LNCAP (cell line): ENCODE measurements around the gene TTC21A.

ENCODE experiments used
- TF ChIP-seq, protein P1 (sequence below): fragments of 450-650 bp; IDR thresholded peaks from 2 replicates; pipeline ENCODE4 v1.5.1; 2017; ENCODE audit warnings: mild to moderate bottlenecking

TTC21A gene

GRCh38 chr3:39124876-39125840 is 17.7 kb downstream of the TTC21A start:
- TF ChIP-seq, protein P1, sequence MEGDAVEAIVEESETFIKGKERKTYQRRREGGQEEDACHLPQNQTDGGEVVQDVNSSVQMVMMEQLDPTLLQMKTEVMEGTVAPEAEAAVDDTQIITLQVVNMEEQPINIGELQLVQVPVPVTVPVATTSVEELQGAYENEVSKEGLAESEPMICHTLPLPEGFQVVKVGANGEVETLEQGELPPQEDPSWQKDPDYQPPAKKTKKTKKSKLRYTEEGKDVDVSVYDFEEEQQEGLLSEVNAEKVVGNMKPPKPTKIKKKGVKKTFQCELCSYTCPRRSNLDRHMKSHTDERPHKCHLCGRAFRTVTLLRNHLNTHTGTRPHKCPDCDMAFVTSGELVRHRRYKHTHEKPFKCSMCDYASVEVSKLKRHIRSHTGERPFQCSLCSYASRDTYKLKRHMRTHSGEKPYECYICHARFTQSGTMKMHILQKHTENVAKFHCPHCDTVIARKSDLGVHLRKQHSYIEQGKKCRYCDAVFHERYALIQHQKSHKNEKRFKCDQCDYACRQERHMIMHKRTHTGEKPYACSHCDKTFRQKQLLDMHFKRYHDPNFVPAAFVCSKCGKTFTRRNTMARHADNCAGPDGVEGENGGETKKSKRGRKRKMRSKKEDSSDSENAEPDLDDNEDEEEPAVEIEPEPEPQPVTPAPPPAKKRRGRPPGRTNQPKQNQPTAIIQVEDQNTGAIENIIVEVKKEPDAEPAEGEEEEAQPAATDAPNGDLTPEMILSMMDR = peak; percentile 44; the same call in 1 of the 2 replicates

DNA sequence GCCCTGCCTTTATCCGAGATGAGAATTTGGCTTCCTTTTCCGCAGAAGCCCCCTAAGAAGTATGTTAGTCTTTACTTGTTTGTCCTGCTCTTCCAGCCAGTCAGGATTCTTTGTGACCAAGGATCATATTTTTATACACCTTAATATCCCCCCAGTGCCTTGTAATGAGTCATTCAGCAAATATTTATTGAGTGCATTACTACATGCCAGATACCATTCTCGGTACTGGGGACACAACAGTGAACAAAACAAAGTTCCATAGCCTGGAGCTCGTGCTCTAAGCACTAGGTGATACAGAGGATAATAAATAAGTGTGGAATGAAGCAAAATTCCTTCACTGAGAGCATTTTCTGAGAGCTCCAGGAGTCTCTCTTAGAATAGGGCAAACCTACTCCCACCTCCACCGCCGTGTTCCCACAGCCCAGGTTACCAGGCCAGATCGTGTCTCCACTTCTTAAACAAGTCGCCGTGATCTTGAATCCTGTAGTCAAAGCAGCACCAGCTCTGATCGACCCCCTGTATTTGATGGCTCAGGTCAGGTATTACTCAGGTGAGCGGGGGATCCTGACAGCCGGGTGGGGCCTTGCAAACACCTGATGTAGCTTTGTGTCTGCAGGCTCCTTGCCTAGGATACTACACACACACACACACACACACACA is 18.5 kb downstream of the TTC21A start:
- TF ChIP-seq, protein P1 = no peak

DNA sequence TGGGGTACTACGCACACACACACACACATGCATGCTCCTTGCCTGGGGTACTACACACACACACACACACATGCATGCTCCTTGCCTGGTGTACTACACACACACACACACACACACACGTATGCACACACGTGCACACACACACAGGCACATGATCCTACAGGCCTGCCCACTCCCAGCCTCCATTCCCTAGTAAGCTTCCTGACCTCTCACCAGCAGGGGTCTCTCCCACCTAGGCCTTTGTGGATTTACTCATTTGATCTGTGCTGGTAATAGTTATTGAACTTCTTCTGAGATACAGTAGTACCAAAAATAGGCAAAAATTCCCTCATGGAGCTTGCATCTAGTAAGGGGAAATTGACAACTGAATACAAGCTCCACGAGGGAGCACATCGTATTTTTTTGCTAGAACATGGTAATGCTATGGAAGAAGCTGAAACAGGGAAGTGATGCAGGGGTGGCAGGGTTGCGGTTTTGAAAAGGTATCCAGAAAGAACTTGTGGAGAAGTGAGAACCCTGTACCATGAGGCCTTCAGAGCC is 19.1 kb downstream of the TTC21A start:
- TF ChIP-seq, protein P1 = peak; percentile 59

- TF ChIP-seq, protein P1 = no peak
These were observed 19.9 kb downstream of the TTC21A start for GRCh38 chr3:39127269-39127907.

DNA sequence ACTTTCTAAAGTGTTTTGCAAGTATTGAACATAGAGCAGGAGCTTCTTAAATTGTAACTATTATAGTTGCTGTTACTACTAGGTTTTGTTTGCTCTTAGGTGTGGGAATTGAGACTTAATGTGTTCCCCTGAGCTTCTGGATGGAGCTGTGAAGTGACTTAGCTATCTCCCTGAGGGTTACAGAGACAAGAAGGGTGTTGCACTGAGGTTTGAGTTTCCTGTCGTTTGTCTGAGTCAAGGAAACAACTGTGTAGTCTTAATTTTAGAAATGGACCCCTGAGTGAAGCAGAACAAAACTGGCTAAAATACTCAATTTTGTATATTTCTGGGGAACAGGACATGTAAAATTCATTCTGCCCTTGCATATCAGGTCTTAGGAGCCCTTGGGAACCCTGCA is 20.4 kb downstream of the TTC21A start:
- TF ChIP-seq, protein P1 = no peak

GRCh38 chr3:39128951-39129350 is 21.5 kb downstream of the TTC21A start:
- TF ChIP-seq, protein P1 = no peak

- TF ChIP-seq, protein P1 = no peak
These were observed 22.5 kb downstream of the TTC21A start for GRCh38 chr3:39130026-39130425.
